Measurements from ENCODE around the gene CCDC18.

GRCh38 chr1:93180723-93181613 is at the start of gene CCDC18:
- TF ChIP-seq POLR2A (IDR thresholded peaks at IDR 0.05) = no peak
- no peak for TF ChIP-seq CTCF (IDR thresholded peaks at IDR 0.05)
- no peak for TF ChIP-seq POLR2AphosphoS5 (IDR thresholded peaks at IDR 0.05)
